Activated T-cell treated with anti-CD3 and anti-CD28 coated beads, Interleukin-2, amount 50 U/mL, for 4 hours (primary cell): ENCODE results near the gene GAPVD1. TPM values are rescaled to one million over a fixed set of nuclear protein-coding genes. Genes with fewer than 3 reads are reported as not detected.
A peak's percentile ranks its signal among the peaks of the same experiment; 100 is the strongest.
"Not testable (repeated sequence)": the region's sequence is repeated elsewhere in the genome, so short reads cannot be mapped to it uniquely, and the experiment has no call there.

Source experiments
- ATAC-seq, 2 donors: fragments of 200-7000 bp; cut with Tn5 transposase; one replicate each; pipeline ENCODE4 v1.10.0; 2021
- DNase-seq: peaks from one replicate; pipeline ENCODE4 v3.0.0-alpha.2; 2020
- H3K27me3 Mint-ChIP-seq: one replicate; pipeline ENCODE4 v1.8.0; 2021; ENCODE audit warnings: low read depth, mixed read lengths
- H3K36me3 Mint-ChIP-seq: one replicate; pipeline ENCODE4 v1.8.0; 2022; ENCODE audit warnings: mixed read lengths; ENCODE audit not compliant: insufficient read depth
- H3K4me1 Mint-ChIP-seq: one replicate; pipeline ENCODE4 v1.8.0; 2021; ENCODE audit warnings: low read depth, mixed read lengths
- H3K4me3 Mint-ChIP-seq: one replicate; pipeline ENCODE4 v1.8.0; 2021; ENCODE audit warnings: mild to moderate bottlenecking, moderate library complexity, mixed read lengths
- H3K9me3 Mint-ChIP-seq: one replicate; pipeline ENCODE4 v1.8.0; 2021; ENCODE audit warnings: mixed read lengths
- total RNA-seq, 3 donors: library from RNA; stranded (reverse); gene quantifications; one replicate each; pipeline ENCODE4 v1.2.1, GENCODE V29; 2021

The GAPVD1 gene, protein sequence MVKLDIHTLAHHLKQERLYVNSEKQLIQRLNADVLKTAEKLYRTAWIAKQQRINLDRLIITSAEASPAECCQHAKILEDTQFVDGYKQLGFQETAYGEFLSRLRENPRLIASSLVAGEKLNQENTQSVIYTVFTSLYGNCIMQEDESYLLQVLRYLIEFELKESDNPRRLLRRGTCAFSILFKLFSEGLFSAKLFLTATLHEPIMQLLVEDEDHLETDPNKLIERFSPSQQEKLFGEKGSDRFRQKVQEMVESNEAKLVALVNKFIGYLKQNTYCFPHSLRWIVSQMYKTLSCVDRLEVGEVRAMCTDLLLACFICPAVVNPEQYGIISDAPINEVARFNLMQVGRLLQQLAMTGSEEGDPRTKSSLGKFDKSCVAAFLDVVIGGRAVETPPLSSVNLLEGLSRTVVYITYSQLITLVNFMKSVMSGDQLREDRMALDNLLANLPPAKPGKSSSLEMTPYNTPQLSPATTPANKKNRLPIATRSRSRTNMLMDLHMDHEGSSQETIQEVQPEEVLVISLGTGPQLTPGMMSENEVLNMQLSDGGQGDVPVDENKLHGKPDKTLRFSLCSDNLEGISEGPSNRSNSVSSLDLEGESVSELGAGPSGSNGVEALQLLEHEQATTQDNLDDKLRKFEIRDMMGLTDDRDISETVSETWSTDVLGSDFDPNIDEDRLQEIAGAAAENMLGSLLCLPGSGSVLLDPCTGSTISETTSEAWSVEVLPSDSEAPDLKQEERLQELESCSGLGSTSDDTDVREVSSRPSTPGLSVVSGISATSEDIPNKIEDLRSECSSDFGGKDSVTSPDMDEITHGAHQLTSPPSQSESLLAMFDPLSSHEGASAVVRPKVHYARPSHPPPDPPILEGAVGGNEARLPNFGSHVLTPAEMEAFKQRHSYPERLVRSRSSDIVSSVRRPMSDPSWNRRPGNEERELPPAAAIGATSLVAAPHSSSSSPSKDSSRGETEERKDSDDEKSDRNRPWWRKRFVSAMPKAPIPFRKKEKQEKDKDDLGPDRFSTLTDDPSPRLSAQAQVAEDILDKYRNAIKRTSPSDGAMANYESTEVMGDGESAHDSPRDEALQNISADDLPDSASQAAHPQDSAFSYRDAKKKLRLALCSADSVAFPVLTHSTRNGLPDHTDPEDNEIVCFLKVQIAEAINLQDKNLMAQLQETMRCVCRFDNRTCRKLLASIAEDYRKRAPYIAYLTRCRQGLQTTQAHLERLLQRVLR (N-terminal part only)
- 10 to 100 TPM; 42.0 to 45.4 (median 45.1) TPM for total RNA-seq

DNA sequence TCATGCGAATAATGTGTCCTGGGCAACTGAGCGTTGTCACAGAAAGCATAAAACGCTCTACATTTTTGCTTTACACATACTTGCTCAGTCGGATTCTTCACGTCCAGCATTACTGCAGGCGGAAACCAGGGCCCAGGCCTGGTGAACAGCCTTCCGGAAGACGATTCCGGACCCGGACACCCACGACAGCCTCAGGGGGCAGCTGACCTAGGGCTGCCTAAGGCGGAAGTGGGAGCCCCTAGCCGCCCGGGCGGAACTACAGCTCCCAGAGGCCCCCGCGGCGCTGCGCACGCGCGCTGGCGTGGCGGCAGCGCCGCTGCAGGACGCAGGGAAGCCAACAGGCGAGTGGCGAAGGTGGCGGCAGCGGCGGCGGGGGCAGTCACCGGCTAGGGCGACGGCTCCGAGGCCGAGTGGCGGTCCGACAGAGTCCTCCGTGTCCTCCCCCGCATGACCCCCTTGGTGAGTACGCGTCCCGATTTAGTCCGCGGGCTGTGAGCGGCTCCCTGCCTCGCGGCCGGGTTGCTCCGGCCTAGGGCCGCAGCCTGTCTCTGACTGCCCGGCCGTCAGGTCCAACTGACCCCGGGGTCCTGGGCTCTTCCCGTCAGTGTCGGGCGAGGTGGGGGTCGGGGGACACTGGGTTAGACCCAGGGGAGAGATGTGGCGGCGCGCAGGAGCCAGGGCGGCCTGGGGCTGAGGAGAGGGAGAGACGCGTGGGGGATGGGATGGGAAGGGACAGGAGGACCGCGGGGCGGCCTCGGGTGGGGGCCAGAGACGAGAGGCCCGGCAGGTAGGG is at the start of gene GAPVD1:
TSS of gene GAPVD1 (plus strand) at position 326 of the 793 bp plus-strand sequence. CDS start 37,096 bp downstream, outside the sequence.
- Mint-ChIP-seq H3K27me3 (no peaks in the 10 kb centered on the region), H3K36me3 (peaks cover 12% of the 10 kb centered on the region), H3K9me3 (no peaks in the 10 kb centered on the region), H3K4me1 (peaks cover 32% of the 10 kb centered on the region), H3K4me3 (peak within 1 kb of the TSS; percentile 99)
- ATAC-seq (peak; percentile 99 to 100), DNase-seq (peak; percentile 80)

DNA sequence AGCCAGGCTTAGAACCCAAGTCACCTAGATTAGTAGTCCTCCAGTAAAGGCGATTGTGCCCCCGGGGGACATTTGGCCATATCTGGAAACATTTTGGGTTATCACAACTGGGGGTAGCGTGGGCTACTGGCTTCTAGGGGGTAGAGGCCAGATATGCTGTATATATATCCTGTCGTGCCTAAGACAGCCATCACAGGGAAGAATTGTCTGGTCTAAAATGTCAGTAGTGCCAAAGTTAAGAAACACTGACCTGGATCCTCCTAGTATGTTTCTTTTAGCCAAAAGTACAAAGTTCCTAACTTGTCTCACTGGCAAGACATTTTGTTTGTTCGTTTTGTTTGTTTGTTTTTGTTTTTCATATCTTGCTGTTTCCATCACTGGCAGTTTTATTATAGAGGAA is 47.4 kb upstream of the GAPVD1 start:
- Mint-ChIP-seq H3K9me3 (no peaks in the 10 kb centered on the region), H3K36me3 (peaks cover 21% of the 10 kb centered on the region)
- ATAC-seq = no peak

DNA sequence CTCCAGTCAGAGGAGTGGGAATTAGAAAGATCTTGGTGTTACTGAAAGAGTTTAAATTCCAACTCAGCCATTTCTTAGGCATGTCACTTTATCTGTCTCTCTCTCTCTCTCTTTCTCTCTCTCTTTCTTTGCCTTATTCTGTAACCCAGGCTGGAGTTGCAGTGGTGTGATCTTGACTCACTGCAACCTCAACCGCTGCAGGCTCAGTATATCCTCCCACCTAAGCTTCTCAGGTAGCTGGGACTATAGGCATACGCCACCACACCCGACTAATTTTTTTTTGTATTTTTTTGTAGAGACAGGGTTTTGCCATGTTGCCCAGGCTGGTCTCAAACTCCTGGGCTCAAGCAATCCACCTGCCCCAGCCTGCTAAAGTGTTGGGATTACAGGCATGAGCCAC is 43.0 kb upstream of the GAPVD1 start:
- ATAC-seq = no peak
- Mint-ChIP-seq H3K4me1 (no peaks in the 10 kb centered on the region), H3K27me3 (no peaks in the 10 kb centered on the region), H3K4me3 (no peak overlapping the region), H3K36me3 (peaks cover 15% of the 10 kb centered on the region), H3K9me3 (no peaks in the 10 kb centered on the region)
- DNase-seq = no peak

More for the DNA sequence above, 47.4 kb upstream of the GAPVD1 start:
- DNase-seq = no peak
- no peaks in the 10 kb centered on the region for H3K27me3 Mint-ChIP-seq
- no peaks in the 10 kb centered on the region for H3K4me1 Mint-ChIP-seq
- H3K4me3 Mint-ChIP-seq = no peak overlapping the region

DNA sequence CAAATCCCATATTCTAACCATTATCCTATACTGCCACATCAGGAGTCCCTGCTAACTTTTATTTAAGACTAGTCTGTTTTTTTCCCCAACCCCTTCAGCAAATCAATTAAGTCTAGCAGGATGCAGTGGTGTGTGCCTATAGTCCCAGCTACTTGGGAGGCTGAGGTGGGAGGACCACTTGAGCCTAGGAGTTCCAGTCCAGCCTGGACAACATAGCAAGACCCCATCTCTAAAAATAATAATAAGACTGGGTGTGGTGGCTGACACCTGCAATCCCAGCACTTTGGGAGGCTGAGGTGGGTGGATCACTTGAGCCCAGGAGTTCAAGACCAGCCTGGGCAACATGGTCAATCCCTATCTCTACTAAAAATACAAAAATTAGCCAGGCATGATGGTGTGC is 36.8 kb upstream of the GAPVD1 start:
- H3K27me3 Mint-ChIP-seq, DNase-seq, H3K4me1 Mint-ChIP-seq, ATAC-seq, H3K4me3 Mint-ChIP-seq, H3K9me3 Mint-ChIP-seq: not testable (repeated sequence)
- H3K36me3 Mint-ChIP-seq = peaks cover 13% of the 10 kb centered on the region

DNA sequence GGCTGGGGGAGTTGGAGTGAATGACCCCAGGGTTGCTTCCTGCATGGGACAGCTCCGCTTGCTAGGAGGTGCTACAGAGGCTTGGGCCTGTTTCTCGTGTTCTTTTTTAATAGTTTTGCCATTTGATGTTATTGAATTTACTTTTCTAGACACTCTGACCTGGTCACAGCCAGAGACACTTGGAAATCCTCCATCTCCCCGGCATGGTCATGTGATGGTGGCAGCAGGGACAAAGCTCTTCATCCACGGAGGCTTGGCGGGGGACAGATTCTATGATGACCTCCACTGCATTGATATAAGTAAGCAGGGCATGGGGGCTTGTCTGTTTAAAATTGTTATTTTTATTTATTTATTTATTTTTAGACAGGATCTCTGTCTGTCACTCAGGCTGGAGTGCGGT is 33.9 kb upstream of the GAPVD1 start:
- ATAC-seq (no peak), DNase-seq (no peak)
- Mint-ChIP-seq H3K9me3 (no peaks in the 10 kb centered on the region), H3K4me3 (no peak overlapping the region), H3K4me1 (no peaks in the 10 kb centered on the region), H3K27me3 (no peaks in the 10 kb centered on the region), H3K36me3 (peaks cover 14% of the 10 kb centered on the region)

DNA sequence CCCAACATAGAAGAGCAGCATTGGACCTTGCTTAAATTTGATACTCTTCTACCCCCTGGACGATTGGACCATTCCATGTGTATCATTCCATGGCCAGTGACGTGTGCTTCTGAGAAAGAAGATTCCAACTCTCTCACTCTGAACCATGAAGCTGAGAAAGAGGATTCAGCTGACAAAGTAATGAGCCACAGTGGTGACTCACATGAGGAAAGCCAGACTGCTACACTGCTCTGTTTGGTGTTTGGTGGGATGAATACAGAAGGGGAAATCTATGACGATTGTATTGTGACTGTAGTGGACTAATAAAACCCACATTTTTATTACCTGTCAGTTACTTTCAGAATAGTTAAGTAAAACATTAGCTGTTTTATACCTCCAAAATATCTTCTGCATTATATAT is 27.9 kb upstream of the GAPVD1 start:
- Mint-ChIP-seq H3K4me3 (no peak overlapping the region), H3K4me1 (peaks cover 39% of the 10 kb centered on the region), H3K27me3 (no peaks in the 10 kb centered on the region), H3K9me3 (no peaks in the 10 kb centered on the region), H3K36me3 (peaks cover 42% of the 10 kb centered on the region)
- DNase-seq (no peak), ATAC-seq (peak in 1 of 2 donors; percentile 30)

DNA sequence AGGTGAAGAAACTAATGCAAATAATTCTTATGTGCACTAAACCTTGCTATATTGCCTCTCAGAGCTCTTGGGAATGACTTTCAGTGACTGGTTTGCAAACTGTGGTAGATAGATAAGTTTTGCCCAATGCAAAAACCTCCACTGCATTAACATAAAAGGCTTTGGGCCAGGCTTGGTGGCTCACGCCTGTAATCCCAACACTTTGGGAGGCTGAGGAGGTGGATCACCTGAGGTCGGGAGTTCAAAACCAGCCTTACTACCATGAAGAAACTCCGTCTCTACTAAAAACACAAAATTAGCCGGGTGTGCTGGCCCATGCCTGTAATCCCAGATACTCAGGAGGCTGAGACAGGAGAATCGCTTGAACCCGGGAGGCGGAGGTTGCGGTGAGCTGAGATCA is 27.5 kb upstream of the GAPVD1 start:
- not testable (repeated sequence) for H3K27me3 Mint-ChIP-seq, H3K4me3 Mint-ChIP-seq, ATAC-seq, DNase-seq, H3K9me3 Mint-ChIP-seq
- Mint-ChIP-seq H3K36me3 (peaks cover 46% of the 10 kb centered on the region), H3K4me1 (peaks cover 43% of the 10 kb centered on the region)

DNA sequence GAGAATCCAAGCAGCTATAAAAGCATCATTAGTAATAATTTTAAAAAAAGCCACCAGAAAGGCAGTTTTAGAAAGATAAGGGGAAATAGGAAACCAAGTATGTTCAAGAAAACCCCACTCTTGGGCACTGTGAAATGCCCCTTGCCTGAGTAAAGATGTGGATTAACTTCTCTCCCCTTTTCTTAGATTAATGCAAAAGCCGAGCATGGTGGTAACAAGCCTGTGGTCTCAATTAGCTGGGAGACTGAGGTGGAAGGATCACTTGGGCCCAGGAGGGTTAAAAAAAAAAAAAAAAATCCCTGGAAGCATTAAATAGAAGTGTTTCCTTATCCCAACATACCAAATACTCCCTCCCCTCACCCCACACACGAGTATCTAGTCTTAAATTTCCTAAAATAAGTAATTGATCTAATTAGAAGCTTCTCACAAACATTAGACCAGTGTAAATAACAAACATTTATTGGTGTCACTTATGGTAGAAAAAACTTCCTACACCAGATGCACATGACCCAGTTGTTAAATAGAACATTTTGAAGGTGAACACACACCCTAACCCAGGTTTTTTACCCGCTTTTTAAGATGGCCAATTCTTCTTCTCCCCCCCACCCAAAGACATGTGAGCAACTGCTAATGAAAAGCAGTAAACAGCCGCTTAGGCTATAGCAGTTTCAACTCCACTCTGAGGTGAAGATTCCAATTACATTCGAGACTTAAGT is 25.7 kb upstream of the GAPVD1 start:
- ATAC-seq (no peak), DNase-seq (no peak)
- no peaks in the 10 kb centered on the region for H3K27me3 Mint-ChIP-seq
- no peaks in the 10 kb centered on the region for H3K9me3 Mint-ChIP-seq
- peaks cover 45% of the 10 kb centered on the region for H3K4me1 Mint-ChIP-seq
- peaks cover 59% of the 10 kb centered on the region for H3K36me3 Mint-ChIP-seq
- peak overlapping the region; percentile 99 for H3K4me3 Mint-ChIP-seq

DNA sequence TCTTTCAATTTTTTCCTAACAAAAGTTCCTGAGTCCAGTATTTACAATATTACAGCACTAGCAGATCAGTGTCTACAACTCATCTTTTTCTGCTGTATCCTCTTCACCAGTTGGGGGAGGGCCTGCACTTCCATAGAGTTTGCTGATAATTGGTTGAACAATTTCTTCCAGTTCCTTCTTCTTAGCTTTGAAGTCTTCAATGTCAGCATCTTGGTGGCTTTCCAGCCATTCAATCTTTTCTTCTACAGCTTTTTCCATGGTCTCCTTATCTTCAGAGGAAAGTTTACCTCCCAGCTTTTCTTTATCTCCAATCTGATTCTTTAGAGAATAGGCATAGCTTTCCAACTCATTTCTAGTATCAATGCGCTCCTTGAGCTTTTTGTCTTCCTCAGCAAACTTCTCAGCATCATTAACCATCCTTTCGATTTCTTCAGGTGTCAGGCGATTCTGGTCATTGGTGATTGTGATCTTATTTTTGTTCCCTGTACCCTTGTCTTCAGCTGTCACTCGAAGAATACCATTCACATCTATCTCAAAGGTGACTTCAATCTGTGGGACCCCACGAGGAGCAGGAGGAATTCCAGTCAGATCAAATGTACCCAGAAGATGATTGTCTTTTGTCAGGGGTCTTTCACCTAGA is 25.0 kb upstream of the GAPVD1 start:
- H3K27me3 Mint-ChIP-seq, H3K9me3 Mint-ChIP-seq, DNase-seq, ATAC-seq: not testable (repeated sequence)
- peak overlapping the region; percentile 99 for H3K4me3 Mint-ChIP-seq
- peaks cover 62% of the 10 kb centered on the region for H3K36me3 Mint-ChIP-seq
- peaks cover 45% of the 10 kb centered on the region for H3K4me1 Mint-ChIP-seq

DNA sequence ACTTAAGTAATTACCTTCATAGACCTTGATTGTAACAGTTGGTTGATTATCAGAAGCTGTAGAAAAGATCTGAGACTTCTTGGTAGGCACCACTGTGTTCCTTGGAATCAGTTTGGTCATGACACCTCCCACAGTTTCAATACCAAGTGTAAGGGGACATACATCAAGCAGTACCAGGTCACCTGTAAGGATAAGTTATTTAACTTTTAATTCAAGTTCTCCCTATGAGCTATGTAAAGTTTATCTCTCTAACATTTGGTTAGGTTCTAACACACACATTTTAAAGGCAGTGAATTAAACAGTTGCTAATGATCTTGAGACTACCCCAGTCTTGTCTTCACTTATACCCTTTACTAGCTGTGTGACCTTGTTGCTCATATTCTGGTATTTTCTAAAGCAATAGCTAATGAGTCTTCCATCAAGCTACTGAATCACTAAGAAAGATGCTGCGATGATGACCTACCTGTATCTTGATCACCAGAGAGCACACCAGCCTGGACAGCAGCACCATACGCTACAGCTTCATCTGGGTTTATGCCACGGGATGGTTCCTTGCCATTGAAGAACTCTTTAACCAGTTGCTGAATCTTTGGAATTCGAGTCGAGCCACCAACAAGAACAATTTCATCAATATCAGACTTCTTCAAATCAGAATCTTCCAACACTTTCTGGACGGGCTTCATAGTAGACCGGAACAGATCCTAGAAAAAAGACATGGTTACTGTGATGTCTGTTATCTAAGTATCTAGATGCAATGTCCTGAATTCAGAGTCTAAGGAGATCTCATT is 23.3 kb upstream of the GAPVD1 start:
- H3K9me3 Mint-ChIP-seq = no peaks in the 10 kb centered on the region
- no peak for DNase-seq
- H3K4me3 Mint-ChIP-seq = peak overlapping the region; percentile 99
- peaks cover 58% of the 10 kb centered on the region for H3K36me3 Mint-ChIP-seq
- ATAC-seq = no peak
- H3K27me3 Mint-ChIP-seq = no peaks in the 10 kb centered on the region
- H3K4me1 Mint-ChIP-seq = peaks cover 54% of the 10 kb centered on the region

DNA sequence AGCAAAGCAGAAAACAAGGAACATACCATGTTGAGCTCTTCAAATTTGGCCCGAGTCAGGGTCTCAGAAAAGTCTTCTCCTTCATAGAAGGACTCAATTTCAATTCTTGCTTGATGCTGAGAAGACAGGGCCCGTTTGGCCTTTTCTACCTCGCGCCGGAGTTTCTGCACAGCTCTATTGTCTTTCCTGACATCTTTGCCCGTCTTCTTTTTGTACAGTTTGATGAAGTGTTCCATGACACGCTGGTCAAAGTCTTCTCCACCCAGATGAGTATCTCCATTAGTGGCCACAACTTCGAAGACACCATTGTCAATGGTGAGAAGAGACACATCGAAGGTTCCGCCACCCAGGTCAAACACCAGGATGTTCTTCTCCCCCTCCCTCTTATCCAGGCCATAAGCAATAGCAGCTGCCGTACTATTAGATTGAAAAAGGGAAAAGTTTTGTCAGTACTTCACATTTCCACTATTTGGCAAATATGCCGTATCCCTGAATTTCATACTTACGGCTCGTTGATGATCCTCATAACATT is 22.6 kb upstream of the GAPVD1 start:
- Mint-ChIP-seq H3K36me3 (peaks cover 55% of the 10 kb centered on the region), H3K4me3 (peak overlapping the region; percentile 99), H3K9me3 (no peaks in the 10 kb centered on the region), H3K27me3 (no peaks in the 10 kb centered on the region), H3K4me1 (peaks cover 56% of the 10 kb centered on the region)
- ATAC-seq (no peak), DNase-seq (no peak)
